Sigmoid colon (tissue), 4 donors: ENCODE data around the gene CENPU.

ENCODE experiments used
- POLR2A ChIP-seq, 2 donors: fragments of 450-650 bp; IDR thresholded peaks; one replicate each; pipeline ENCODE4 v1.6.1; 2016; ENCODE audit warnings: antibody characterized with exemption in 2 of 2, mild to moderate bottlenecking in 2 of 2, moderate library complexity in 2 of 2
- POLR2AphosphoS5 ChIP-seq, 4 donors: sonication (generic); formaldehyde crosslinking; IDR thresholded peaks; one replicate each; pipeline ENCODE4 v1.6.1; 2017; ENCODE audit warnings: antibody characterized with exemption in 4 of 4
- TF ChIP-seq, protein P1 (sequence below), 4 experiments: fragments of 450-650 bp in 3 of 4; fragments of 200-600 bp in 1 of 4; IDR thresholded peaks; one replicate each; pipeline ENCODE4 v1.5.1; 2016 to 2019; ENCODE audit warnings: antibody characterized with exemption in 4 of 4, mild to moderate bottlenecking in 3 of 4, moderate library complexity in 2 of 4

DNA sequence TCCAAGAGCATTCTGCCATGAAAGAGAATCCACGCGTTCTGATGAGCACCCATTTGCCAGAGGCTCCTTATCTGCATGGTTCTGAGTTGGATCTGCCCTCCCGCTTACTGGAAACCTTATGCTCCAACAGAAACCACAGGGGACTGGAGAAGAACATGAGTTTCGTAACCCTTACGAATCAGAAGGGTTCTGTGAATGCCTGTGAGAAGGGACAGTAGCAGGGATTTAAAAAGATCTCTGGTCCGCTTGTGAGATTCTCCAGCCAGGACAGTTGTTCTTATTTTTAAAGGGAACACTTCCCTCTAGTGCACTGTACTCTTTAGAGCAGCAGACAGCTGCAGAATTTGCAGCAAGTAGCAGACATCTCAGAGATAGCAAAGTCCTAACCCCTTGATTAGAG is 22.5 kb upstream of the CENPU start:
- TF ChIP-seq POLR2A (IDR thresholded peaks at IDR 0.05) (no peak), POLR2AphosphoS5 (IDR thresholded peaks at IDR 0.05) (peak; percentile 31 to 68 (median 45))
- TF ChIP-seq, protein P1, sequence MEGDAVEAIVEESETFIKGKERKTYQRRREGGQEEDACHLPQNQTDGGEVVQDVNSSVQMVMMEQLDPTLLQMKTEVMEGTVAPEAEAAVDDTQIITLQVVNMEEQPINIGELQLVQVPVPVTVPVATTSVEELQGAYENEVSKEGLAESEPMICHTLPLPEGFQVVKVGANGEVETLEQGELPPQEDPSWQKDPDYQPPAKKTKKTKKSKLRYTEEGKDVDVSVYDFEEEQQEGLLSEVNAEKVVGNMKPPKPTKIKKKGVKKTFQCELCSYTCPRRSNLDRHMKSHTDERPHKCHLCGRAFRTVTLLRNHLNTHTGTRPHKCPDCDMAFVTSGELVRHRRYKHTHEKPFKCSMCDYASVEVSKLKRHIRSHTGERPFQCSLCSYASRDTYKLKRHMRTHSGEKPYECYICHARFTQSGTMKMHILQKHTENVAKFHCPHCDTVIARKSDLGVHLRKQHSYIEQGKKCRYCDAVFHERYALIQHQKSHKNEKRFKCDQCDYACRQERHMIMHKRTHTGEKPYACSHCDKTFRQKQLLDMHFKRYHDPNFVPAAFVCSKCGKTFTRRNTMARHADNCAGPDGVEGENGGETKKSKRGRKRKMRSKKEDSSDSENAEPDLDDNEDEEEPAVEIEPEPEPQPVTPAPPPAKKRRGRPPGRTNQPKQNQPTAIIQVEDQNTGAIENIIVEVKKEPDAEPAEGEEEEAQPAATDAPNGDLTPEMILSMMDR (IDR thresholded peaks at IDR 0.05): no peak
